ENCODE results near the gene ACSL1.

Gene ACSL1

DNA sequence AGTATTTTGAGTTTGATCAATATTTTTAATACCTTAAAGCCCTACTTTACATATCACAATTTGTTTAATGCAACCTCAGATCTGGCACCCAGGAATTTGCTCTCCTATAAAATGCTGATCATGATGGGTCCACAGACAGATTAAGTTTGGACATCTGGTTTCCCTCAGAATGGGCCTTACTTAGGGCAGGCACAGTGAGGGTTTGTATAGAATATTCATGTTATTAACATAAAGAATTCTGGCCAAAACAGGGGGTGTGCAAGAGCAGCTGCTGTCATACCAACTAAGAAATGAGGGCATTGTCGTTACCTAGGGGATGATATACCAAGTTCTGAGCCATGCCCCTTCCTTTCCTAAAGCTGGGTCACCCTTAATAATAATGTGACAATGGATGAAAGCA, 54.4 kb downstream of the ACSL1 start:
- Histone ChIP-seq H3K27me3 (ENCODE audit: control insufficient read depth in 1 of 2, insufficient read depth in 2 of 2, low read length in 2 of 2) (no peaks in the 10 kb centered on the region), H3K36me3 (ENCODE audit: control insufficient read depth in 2 of 2, insufficient read depth in 2 of 2, low read length in 2 of 2) (peaks cover 43 to 48% of the 10 kb centered on the region in 2 donors), H3K4me3 (ENCODE audit: low read length in 2 of 2) (no peak overlapping the region), H3K4me1 (ENCODE audit: control insufficient read depth, insufficient read depth, low read length) (no peaks in the 10 kb centered on the region), H3K27ac (ENCODE audit: low read length) (no peak overlapping the region), H3K9me3 (ENCODE audit: control insufficient read depth in 2 of 2, low read length in 2 of 2) (no peaks in the 10 kb centered on the region), H3K9ac (ENCODE audit: low read length in 2 of 2) (no peak overlapping the region)

DNA sequence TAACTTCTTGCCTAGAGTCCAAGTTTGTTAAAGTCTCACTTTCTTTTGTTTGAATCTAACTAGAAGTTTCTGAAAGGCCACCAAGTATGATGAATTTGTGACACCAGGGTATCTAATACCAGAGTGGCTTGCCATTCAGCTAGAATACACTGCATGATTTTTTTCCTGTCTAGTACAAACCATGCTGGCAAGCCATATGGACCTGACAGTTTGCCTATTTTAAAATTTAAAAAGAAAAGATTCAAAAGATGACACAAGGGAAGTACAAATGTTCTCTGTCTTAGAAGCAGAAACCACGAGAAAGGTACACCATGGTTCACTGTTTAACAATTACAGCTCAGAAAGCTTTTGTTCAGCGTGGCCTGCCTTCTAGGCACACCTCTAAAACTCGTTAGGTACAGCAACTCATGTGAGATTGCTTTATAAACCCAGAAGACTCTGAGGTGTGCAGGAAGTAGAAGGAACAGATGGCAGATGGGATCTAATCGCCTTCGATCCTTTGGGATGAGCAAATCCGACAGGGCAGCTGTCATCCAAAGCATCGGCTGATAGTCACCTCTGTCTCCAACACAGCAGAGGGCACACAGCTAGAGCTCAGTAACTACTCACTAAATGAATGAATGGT, 56.5 kb downstream of the ACSL1 start:
- Histone ChIP-seq H3K9ac (ENCODE audit: low read length in 2 of 2) (no peak overlapping the region), H3K4me1 (ENCODE audit: control insufficient read depth, insufficient read depth, low read length) (no peaks in the 10 kb centered on the region), H3K27ac (ENCODE audit: low read length) (no peak overlapping the region), H3K4me3 (ENCODE audit: low read length in 2 of 2) (no peak overlapping the region), H3K36me3 (ENCODE audit: control insufficient read depth in 2 of 2, insufficient read depth in 2 of 2, low read length in 2 of 2) (peaks cover 59 to 63% of the 10 kb centered on the region in 2 donors), H3K27me3 (ENCODE audit: control insufficient read depth in 1 of 2, insufficient read depth in 2 of 2, low read length in 2 of 2) (no peaks in the 10 kb centered on the region), H3K9me3 (ENCODE audit: control insufficient read depth in 2 of 2, low read length in 2 of 2) (no peaks in the 10 kb centered on the region)

GRCh38 chr4:184768296-184768695, 57.5 kb downstream of the ACSL1 start:
- H3K4me1 ChIP-seq (ENCODE audit: control insufficient read depth, insufficient read depth, low read length): no peaks in the 10 kb centered on the region
- no peak overlapping the region for H3K9ac ChIP-seq (ENCODE audit: low read length in 2 of 2)
- H3K27me3 ChIP-seq (ENCODE audit: control insufficient read depth in 1 of 2, insufficient read depth in 2 of 2, low read length in 2 of 2): no peaks in the 10 kb centered on the region
- no peak overlapping the region for H3K27ac ChIP-seq (ENCODE audit: low read length)
- no peaks in the 10 kb centered on the region for H3K9me3 ChIP-seq (ENCODE audit: control insufficient read depth in 2 of 2, low read length in 2 of 2)
- H3K36me3 ChIP-seq (ENCODE audit: control insufficient read depth in 2 of 2, insufficient read depth in 2 of 2, low read length in 2 of 2): peaks cover 56 to 62% of the 10 kb centered on the region in 2 donors
- H3K4me3 ChIP-seq (ENCODE audit: low read length in 2 of 2): no peak overlapping the region

GRCh38 chr4:184766446-184766845, 59.3 kb downstream of the ACSL1 start:
- Histone ChIP-seq H3K4me1 (ENCODE audit: control insufficient read depth, insufficient read depth, low read length) (peaks cover 3% of the 10 kb centered on the region), H3K9ac (ENCODE audit: low read length in 2 of 2) (no peak overlapping the region), H3K4me3 (ENCODE audit: low read length in 2 of 2) (no peak overlapping the region), H3K36me3 (ENCODE audit: control insufficient read depth in 2 of 2, insufficient read depth in 2 of 2, low read length in 2 of 2) (peaks cover 54 to 58% of the 10 kb centered on the region in 2 donors), H3K9me3 (ENCODE audit: control insufficient read depth in 2 of 2, low read length in 2 of 2) (no peaks in the 10 kb centered on the region), H3K27me3 (ENCODE audit: control insufficient read depth in 1 of 2, insufficient read depth in 2 of 2, low read length in 2 of 2) (no peaks in the 10 kb centered on the region), H3K27ac (ENCODE audit: low read length) (no peak overlapping the region)

DNA sequence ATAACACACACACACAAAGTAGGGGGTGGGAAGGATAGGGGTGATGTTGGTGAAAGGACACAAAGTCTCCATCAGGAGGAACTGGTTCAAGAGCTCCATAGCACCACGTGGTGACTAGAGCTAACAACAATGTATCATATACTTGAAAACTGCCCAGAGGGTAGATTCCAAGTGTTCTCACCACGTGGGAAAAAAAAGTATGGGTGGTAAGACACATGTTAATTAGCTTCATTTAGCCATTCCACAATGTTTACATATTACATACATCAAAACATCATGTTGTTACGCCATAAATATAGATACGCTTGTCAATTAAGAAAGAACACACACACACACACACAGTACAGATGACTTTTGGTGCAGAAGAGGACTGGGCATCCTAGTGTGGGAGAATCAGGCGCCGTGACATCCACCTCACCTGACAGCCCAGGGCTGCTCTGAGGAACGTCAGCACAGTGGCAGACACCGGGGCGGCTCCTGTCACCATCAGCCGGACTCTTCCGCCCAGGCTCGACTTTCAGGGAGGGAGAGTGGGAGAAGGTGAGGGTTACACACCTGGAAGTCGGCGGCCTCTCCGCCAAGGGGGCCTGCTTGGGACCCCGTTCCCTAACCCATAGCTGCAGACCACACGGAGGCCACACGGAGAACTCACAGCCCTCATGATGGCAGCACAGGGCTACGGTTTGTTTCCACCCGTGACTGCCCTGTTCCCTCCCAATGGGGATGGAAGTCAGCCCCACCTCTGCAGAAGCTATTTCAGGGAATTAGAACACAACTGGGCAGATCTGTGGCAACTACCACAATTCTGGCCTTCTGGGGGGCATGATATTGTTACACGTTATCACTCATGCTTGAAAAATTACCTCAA, 60.1 kb downstream of the ACSL1 start:
- Histone ChIP-seq H3K36me3 (ENCODE audit: control insufficient read depth in 2 of 2, insufficient read depth in 2 of 2, low read length in 2 of 2) (peaks cover 58 to 64% of the 10 kb centered on the region in 2 donors), H3K9ac (ENCODE audit: low read length in 2 of 2) (no peak overlapping the region)

GRCh38 chr4:184764601-184765000, 61.2 kb downstream of the ACSL1 start:
- Histone ChIP-seq H3K27me3 (ENCODE audit: control insufficient read depth in 1 of 2, insufficient read depth in 2 of 2, low read length in 2 of 2) (no peaks in the 10 kb centered on the region), H3K36me3 (ENCODE audit: control insufficient read depth in 2 of 2, insufficient read depth in 2 of 2, low read length in 2 of 2) (peaks cover 57 to 66% of the 10 kb centered on the region in 2 donors), H3K9me3 (ENCODE audit: control insufficient read depth in 2 of 2, low read length in 2 of 2) (no peaks in the 10 kb centered on the region), H3K9ac (ENCODE audit: low read length in 2 of 2) (no peak overlapping the region), H3K27ac (ENCODE audit: low read length) (no peak overlapping the region), H3K4me3 (ENCODE audit: low read length in 2 of 2) (no peak overlapping the region), H3K4me1 (ENCODE audit: control insufficient read depth, insufficient read depth, low read length) (peaks cover 3% of the 10 kb centered on the region)

More for the DNA sequence above, 60.1 kb downstream of the ACSL1 start:
- Histone ChIP-seq H3K27ac (ENCODE audit: low read length) (no peak overlapping the region), H3K9me3 (ENCODE audit: control insufficient read depth in 2 of 2, low read length in 2 of 2) (no peaks in the 10 kb centered on the region), H3K4me3 (ENCODE audit: low read length in 2 of 2) (no peak overlapping the region), H3K27me3 (ENCODE audit: control insufficient read depth in 1 of 2, insufficient read depth in 2 of 2, low read length in 2 of 2) (no peaks in the 10 kb centered on the region), H3K4me1 (ENCODE audit: control insufficient read depth, insufficient read depth, low read length) (peaks cover 3% of the 10 kb centered on the region)

DNA sequence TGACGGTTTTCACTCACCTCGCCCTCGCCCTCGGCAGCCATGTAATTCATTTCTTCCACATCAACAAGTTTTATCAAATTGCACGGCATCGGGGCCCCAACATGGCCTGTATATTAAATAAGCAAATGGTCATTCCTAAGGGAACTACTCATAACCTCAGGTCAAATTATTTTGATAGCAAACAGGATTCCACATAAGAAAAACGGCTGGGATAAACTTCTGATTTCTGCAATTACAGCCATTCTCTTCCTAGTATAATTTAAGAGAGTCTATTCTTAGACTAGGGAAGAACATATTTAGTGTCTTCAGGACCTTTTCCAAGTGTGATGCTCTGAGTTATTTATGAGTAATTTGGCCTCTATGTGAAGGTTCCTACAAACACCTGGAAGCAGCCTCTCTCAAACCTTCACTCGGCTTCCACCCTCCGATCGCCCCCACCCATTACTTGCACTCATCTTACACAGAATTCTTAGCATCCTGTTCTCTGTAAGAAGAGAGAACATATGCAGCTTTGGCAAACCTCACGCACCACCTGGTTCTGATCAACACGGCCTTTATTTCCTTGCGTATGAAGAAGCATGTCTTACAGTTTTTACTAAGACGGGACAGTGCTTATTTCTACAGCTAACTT, 62.5 kb downstream of the ACSL1 start:
- no peaks in the 10 kb centered on the region for H3K27me3 ChIP-seq (ENCODE audit: control insufficient read depth in 1 of 2, insufficient read depth in 2 of 2, low read length in 2 of 2)
- H3K4me3 ChIP-seq (ENCODE audit: low read length in 2 of 2): no peak overlapping the region
- no peaks in the 10 kb centered on the region for H3K9me3 ChIP-seq (ENCODE audit: control insufficient read depth in 2 of 2, low read length in 2 of 2)
- peaks cover 3% of the 10 kb centered on the region for H3K4me1 ChIP-seq (ENCODE audit: control insufficient read depth, insufficient read depth, low read length)
- no peak overlapping the region for H3K27ac ChIP-seq (ENCODE audit: low read length)
- H3K36me3 ChIP-seq (ENCODE audit: control insufficient read depth in 2 of 2, insufficient read depth in 2 of 2, low read length in 2 of 2): peaks cover 52 to 59% of the 10 kb centered on the region in 2 donors
- H3K9ac ChIP-seq (ENCODE audit: low read length in 2 of 2): no peak overlapping the region

DNA sequence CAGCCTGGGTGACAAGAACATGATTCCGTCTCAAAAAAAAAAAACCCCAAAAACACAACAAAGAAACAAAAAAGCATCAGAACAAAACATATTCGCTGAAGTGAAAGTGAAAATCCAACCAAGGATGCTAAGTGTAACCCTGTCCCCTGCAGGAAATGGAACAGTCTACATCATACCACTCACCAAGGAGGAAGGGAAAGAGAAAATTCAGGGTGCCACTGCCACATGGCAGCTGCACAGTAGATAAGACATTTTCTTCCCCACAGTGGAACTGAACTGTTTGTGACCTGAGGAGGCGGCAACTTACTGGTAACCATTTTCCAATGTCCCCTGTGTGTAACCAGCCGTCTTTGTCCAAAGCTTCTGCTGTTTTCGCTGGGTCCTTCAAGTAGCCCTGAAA, 63.7 kb downstream of the ACSL1 start:
- Histone ChIP-seq H3K36me3 (ENCODE audit: control insufficient read depth in 2 of 2, insufficient read depth in 2 of 2, low read length in 2 of 2) (peaks cover 44 to 53% of the 10 kb centered on the region in 2 donors), H3K9me3 (ENCODE audit: control insufficient read depth in 2 of 2, low read length in 2 of 2) (no peaks in the 10 kb centered on the region), H3K4me1 (ENCODE audit: control insufficient read depth, insufficient read depth, low read length) (peaks cover 3% of the 10 kb centered on the region), H3K9ac (ENCODE audit: low read length in 2 of 2) (no peak overlapping the region), H3K27ac (ENCODE audit: low read length) (no peak overlapping the region), H3K27me3 (ENCODE audit: control insufficient read depth in 1 of 2, insufficient read depth in 2 of 2, low read length in 2 of 2) (no peaks in the 10 kb centered on the region), H3K4me3 (ENCODE audit: low read length in 2 of 2) (no peak overlapping the region)

DNA sequence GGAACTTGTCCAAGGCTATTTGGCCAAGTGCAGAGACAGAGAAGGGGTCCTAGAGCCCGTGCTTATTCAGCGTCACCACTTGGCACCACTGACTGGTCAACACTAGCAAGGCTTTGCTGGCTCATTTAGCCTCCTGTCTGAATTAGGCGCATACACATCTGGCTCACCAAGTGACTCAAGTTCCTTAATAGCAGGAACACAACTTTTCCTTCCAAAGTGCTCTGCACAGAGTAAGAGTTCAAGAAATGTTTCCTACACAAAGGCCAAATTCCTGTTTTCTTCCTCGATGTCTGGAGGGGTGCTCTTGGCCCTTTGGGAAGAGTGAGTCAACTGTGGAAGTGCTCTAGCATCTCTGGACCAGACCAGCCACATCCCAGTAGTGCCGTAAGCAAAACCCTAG, 65.1 kb downstream of the ACSL1 start:
- Histone ChIP-seq H3K9ac (ENCODE audit: low read length in 2 of 2) (no peak overlapping the region), H3K4me3 (ENCODE audit: low read length in 2 of 2) (no peak overlapping the region), H3K27me3 (ENCODE audit: control insufficient read depth in 1 of 2, insufficient read depth in 2 of 2, low read length in 2 of 2) (no peaks in the 10 kb centered on the region), H3K27ac (ENCODE audit: low read length) (no peak overlapping the region), H3K36me3 (ENCODE audit: control insufficient read depth in 2 of 2, insufficient read depth in 2 of 2, low read length in 2 of 2) (peaks cover 38 to 48% of the 10 kb centered on the region in 2 donors), H3K4me1 (ENCODE audit: control insufficient read depth, insufficient read depth, low read length) (peaks cover 3% of the 10 kb centered on the region), H3K9me3 (ENCODE audit: control insufficient read depth in 2 of 2, low read length in 2 of 2) (no peaks in the 10 kb centered on the region)

- H3K4me3 ChIP-seq (ENCODE audit: low read length in 2 of 2): no peak overlapping the region
- H3K36me3 ChIP-seq (ENCODE audit: control insufficient read depth in 2 of 2, insufficient read depth in 2 of 2, low read length in 2 of 2): peaks cover 31 to 32% of the 10 kb centered on the region in 2 donors
- no peak overlapping the region for H3K9ac ChIP-seq (ENCODE audit: low read length in 2 of 2)
- no peak overlapping the region for H3K27ac ChIP-seq (ENCODE audit: low read length)
- H3K9me3 ChIP-seq (ENCODE audit: control insufficient read depth in 2 of 2, low read length in 2 of 2): no peaks in the 10 kb centered on the region
- no peaks in the 10 kb centered on the region for H3K27me3 ChIP-seq (ENCODE audit: control insufficient read depth in 1 of 2, insufficient read depth in 2 of 2, low read length in 2 of 2)
- H3K4me1 ChIP-seq (ENCODE audit: control insufficient read depth, insufficient read depth, low read length): peaks cover under 1% of the 10 kb centered on the region
Observed at GRCh38 chr4:184757810-184758209, 68.0 kb downstream of the ACSL1 start.

All from stomach smooth muscle (tissue), 2 donors.